GM21447 (cell line): ENCODE results near the gene SH2D4B.

Experiments
- ATAC-seq: cut with Tn5 transposase; IDR thresholded peaks from one replicate; pipeline ENCODE4 v1.9.1; 2021; ENCODE audit not compliant: unreplicated experiment

Gene SH2D4B

GRCh38 chr10:80503584-80504157, 34.0 kb upstream of the SH2D4B start:
- ATAC-seq: no peak

GRCh38 chr10:80504158-80504811, 33.4 kb upstream of the SH2D4B start:
- no peak for ATAC-seq

GRCh38 chr10:80504897-80505465, 32.7 kb upstream of the SH2D4B start:
- ATAC-seq: no peak

- no peak for ATAC-seq
Measured at GRCh38 chr10:80506189-80506575, 31.5 kb upstream of the SH2D4B start.

- ATAC-seq: no peak
Measured at GRCh38 chr10:80506836-80507487, 30.7 kb upstream of the SH2D4B start.

- ATAC-seq: no peak
Measured at GRCh38 chr10:80509108-80509402, 28.6 kb upstream of the SH2D4B start.

- ATAC-seq: no peak
Measured at GRCh38 chr10:80509403-80510161, 28.1 kb upstream of the SH2D4B start.

GRCh38 chr10:80512031-80512526, 25.6 kb upstream of the SH2D4B start:
- no peak for ATAC-seq

- no peak for ATAC-seq
Measured at GRCh38 chr10:80513106-80513505, 24.6 kb upstream of the SH2D4B start.

GRCh38 chr10:80515511-80515910, 22.2 kb upstream of the SH2D4B start:
- no peak for ATAC-seq

GRCh38 chr10:80515941-80516340, 21.8 kb upstream of the SH2D4B start:
- no peak for ATAC-seq

GRCh38 chr10:80516506-80517075, 21.1 kb upstream of the SH2D4B start:
- ATAC-seq: no peak

- ATAC-seq: no peak
Measured at GRCh38 chr10:80517416-80518142, 20.1 kb upstream of the SH2D4B start.

- ATAC-seq: peak; percentile 46
Measured at GRCh38 chr10:80518143-80518806, 19.4 kb upstream of the SH2D4B start.

GRCh38 chr10:80518807-80519360, 18.8 kb upstream of the SH2D4B start:
- ATAC-seq: peak; percentile 7

GRCh38 chr10:80519936-80520650, 17.6 kb upstream of the SH2D4B start:
- no peak for ATAC-seq

GRCh38 chr10:80520661-80521470, 16.8 kb upstream of the SH2D4B start:
- ATAC-seq: no peak

GRCh38 chr10:80522756-80523363, 14.8 kb upstream of the SH2D4B start:
- ATAC-seq: no peak
